ENCODE measurements around the gene SLC24A3. TPM values are rescaled to one million over a fixed set of nuclear protein-coding genes. Genes with fewer than 3 reads are reported as not detected.

The SLC24A3 gene
- total and polyA plus RNA-seq, 11 donors: 0.26 to 3.9 (median 0.77) TPM

DNA sequence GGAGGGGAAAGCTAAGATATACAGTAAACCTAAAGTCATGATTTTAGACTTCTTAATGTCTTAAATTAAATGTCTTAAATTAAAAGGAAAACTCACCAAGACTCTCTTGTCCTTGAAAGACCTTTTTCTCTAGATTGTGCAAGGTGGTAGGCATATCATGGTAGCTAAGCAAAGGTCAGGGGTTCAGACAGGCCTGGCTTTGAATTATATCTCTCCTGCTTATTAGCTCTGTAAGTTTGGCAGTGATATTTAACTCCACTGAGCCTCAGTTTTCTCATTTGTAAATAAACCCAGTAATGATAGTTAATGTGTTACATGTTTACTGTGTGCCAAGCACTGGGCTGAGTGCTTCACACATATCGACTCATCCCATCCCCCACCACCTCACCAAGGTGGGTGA lies 203.3 kb downstream of the SLC24A3 start:
- intact Hi-C loops (cut with DNase I): no loop called here
- WGBS, 4 donors: 73 to 91% (median 82%) methylated on average over 1 of the region's 1 CpG

DNA sequence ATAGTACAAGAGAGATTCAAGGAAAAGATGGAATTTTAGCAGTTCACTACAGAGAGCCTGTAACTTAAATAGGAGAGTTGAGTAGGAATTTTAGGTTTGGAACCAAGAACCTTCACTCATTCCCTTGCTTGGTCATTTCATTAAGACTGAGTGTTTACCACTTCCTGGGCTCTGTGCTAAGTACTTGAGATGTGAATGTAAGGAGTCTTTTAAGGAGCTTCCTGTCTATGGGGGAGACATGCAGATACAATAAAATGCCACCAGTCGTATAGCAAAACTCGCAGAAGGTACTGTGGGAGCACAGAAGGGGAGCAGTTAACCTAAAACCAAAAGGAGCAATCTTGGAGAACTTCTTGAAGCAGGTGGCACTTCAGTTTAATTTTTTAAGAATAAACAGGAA lies 204.2 kb downstream of the SLC24A3 start:
- Histone ChIP-seq H3K27me3 (no peaks in the 10 kb centered on the region), H3K9me3 (peaks cover 0 to 4% (median 0%) of the 10 kb centered on the region in 12 donors), H3K27ac (no peak overlapping the region), H3K4me1 (no peaks in the 10 kb centered on the region), H3K4me3 (no peak overlapping the region), H3K36me3 (no peaks in the 10 kb centered on the region)
- ATAC-seq (no peak), DNase-seq (no peak)
- WGBS, 4 donors: 78 to 91% (median 87%) methylated on average over 2 of the region's 2 CpGs
- no peak for TF ChIP-seq POLR2A (IDR thresholded peaks at IDR 0.05)
- TF ChIP-seq, protein P1, sequence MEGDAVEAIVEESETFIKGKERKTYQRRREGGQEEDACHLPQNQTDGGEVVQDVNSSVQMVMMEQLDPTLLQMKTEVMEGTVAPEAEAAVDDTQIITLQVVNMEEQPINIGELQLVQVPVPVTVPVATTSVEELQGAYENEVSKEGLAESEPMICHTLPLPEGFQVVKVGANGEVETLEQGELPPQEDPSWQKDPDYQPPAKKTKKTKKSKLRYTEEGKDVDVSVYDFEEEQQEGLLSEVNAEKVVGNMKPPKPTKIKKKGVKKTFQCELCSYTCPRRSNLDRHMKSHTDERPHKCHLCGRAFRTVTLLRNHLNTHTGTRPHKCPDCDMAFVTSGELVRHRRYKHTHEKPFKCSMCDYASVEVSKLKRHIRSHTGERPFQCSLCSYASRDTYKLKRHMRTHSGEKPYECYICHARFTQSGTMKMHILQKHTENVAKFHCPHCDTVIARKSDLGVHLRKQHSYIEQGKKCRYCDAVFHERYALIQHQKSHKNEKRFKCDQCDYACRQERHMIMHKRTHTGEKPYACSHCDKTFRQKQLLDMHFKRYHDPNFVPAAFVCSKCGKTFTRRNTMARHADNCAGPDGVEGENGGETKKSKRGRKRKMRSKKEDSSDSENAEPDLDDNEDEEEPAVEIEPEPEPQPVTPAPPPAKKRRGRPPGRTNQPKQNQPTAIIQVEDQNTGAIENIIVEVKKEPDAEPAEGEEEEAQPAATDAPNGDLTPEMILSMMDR (IDR thresholded peaks at IDR 0.05): no peak
- intact Hi-C loops (cut with DNase I): no loop called here

More for the DNA sequence above, 203.3 kb downstream of the SLC24A3 start:
- Histone ChIP-seq H3K9me3 (no peaks in the 10 kb centered on the region), H3K36me3 (no peaks in the 10 kb centered on the region), H3K4me3 (no peak overlapping the region), H3K4me1 (no peaks in the 10 kb centered on the region), H3K27ac (no peak overlapping the region), H3K27me3 (no peaks in the 10 kb centered on the region)
- no peak for DNase-seq
- no peak for TF ChIP-seq POLR2A (IDR thresholded peaks at IDR 0.05)
- TF ChIP-seq, protein P1 (IDR thresholded peaks at IDR 0.05): no peak
- ATAC-seq: no peak

DNA sequence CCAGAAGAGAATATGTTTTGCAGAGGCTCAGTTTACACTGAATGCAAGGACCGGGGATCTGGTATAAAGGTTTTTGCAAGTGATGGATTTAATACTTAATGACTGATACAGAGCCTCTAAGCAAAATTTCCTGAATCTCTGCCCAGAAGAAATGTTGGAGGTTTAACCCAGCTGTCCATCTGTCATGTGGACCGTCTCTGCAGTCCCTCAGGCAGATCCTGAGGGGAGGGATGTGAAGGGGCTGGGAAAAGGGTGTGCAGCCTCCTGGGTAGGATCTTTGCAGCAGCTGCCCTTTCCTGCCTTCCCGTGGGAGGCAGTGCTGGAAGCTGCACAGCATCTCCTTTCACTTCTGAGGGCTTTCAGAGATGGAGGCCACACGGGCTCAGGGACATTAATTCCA lies 207.0 kb downstream of the SLC24A3 start:
- Histone ChIP-seq H3K4me3 (no peak overlapping the region), H3K36me3 (no peaks in the 10 kb centered on the region), H3K9me3 (peaks cover 0 to 6% (median 0%) of the 10 kb centered on the region in 12 donors), H3K4me1 (no peaks in the 10 kb centered on the region), H3K27ac (no peak overlapping the region), H3K27me3 (no peaks in the 10 kb centered on the region)
- no peak for ATAC-seq
- DNase-seq: no peak
- WGBS, 4 donors: 31 to 47% (median 35%) methylated on average over 4 of the region's 4 CpGs
- intact Hi-C loops (cut with DNase I): no loop called here
- TF ChIP-seq, protein P1 (IDR thresholded peaks at IDR 0.05): no peak
- no peak for TF ChIP-seq POLR2A (IDR thresholded peaks at IDR 0.05)

DNA sequence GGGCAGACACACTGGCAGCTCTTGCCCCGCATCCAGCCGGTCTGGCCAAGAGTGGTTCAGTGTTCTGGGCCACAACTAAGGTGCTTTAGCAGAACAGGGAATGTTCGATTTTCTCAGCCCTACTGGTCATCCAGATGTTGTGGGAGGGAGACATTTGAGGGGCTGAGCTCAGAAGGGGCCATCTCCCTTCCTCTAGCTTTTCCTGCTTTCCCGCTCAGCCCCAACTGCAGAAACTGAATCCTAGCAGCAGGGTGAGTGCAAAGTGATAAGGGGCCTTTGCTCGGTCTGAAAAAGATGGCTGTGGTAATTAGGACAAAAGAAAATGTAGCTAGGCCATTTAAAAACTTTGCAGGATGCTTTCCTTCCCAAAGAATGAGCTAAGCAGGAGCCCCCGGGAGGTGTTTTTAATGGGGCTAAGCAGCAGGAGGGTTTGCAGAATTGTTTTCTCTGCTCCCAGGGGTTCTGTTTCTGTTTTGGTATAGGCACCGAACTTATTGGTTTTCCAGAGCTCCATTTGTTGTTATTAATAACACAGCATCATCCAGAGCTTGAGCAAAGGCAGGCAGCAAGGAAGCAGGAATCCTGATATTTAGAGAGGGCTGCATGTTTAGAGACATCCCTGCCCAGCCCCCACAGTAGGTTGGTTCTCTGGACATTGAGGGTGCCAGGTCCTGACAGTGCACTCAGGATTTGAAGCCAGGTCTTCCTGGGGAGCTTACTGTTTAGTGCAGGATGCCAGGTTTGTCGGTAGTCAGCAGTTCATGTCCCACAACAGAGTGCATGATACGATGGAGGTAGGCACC lies 210.9 kb downstream of the SLC24A3 start:
- Histone ChIP-seq H3K9me3 (peaks cover 0 to 6% (median 0%) of the 10 kb centered on the region in 12 donors), H3K36me3 (no peaks in the 10 kb centered on the region), H3K4me1 (peaks cover 0 to 9% (median 0%) of the 10 kb centered on the region in 12 donors), H3K27ac (no peak overlapping the region), H3K4me3 (no peak overlapping the region), H3K27me3 (no peaks in the 10 kb centered on the region)
- DNase-seq: no peak
- TF ChIP-seq, protein P1 (IDR thresholded peaks at IDR 0.05): no peak
- TF ChIP-seq POLR2A (IDR thresholded peaks at IDR 0.05): no peak
- no peak for ATAC-seq
- intact Hi-C loops (cut with DNase I): no loop called here
- WGBS, 4 donors: 38 to 53% (median 47%) methylated on average over 9 of the region's 9 CpGs

Data from heart left ventricle (tissue), 16 donors.